ENCODE results near the gene TMEM201. TPM values are rescaled to one million over a fixed set of nuclear protein-coding genes. Genes with fewer than 3 reads are reported as not detected.

TMEM201 gene
- total and polyA plus RNA-seq, 2 of the 13 experiments (the other 11 are each of a cell fraction or from before 2014, with no cell fraction given): 1.5 to 8.2 TPM

- TF ChIP-seq ZNF3 (CRISPR knock-in tag; IDR thresholded peaks at IDR 0.05) (no peak), ZNF460 (CRISPR knock-in tag; IDR thresholded peaks at IDR 0.05; ENCODE audit: borderline replicate concordance) (no peak), ZSCAN29 (CRISPR knock-in tag; conservative IDR thresholded peaks at IDR 0.05) (no peak), SRSF1 (optimal IDR thresholded peaks at IDR 0.05; ENCODE audit: low read depth, low read length) (no peak), KDM2A (CRISPR knock-in tag; IDR thresholded peaks at IDR 0.05; ENCODE audit: borderline replicate concordance, low read depth) (peak; percentile 64; the same call in 1 of the 2 replicates), ZNF749 (CRISPR knock-in tag; IDR thresholded peaks at IDR 0.05; ENCODE audit: borderline replicate concordance) (no peak), CREM (IDR thresholded peaks at IDR 0.05) (no peak), CREM (CRISPR knock-in tag; IDR thresholded peaks at IDR 0.05) (no peak), ERF (CRISPR knock-in tag; IDR thresholded peaks at IDR 0.05) (no peak), ZNF24 (IDR thresholded peaks at IDR 0.05) (no peak), REL (CRISPR knock-in tag; conservative IDR thresholded peaks at IDR 0.05) (no peak), ZNF639 (CRISPR knock-in tag; conservative IDR thresholded peaks at IDR 0.05) (no peak), CEBPG (CRISPR knock-in tag; IDR thresholded peaks at IDR 0.05) (peak; percentile 54; the same call in 1 of the 2 replicates), MNT (IDR thresholded peaks at IDR 0.05) (no peak), ARNT (IDR thresholded peaks at IDR 0.05) (no peak), FOSL2 (CRISPR knock-in tag; IDR thresholded peaks at IDR 0.05) (no peak), JARID2 (CRISPR knock-in tag; IDR thresholded peaks at IDR 0.05; ENCODE audit: insufficient replicate concordance) (no peak), SP4 (CRISPR knock-in tag; IDR thresholded peaks at IDR 0.05) (no peak), DMTF1 (CRISPR knock-in tag; IDR thresholded peaks at IDR 0.05) (no peak), JDP2 (CRISPR knock-in tag; IDR thresholded peaks at IDR 0.05; ENCODE audit: borderline replicate concordance) (no peak), ZNF253 (CRISPR knock-in tag; IDR thresholded peaks at IDR 0.05; ENCODE audit: borderline replicate concordance) (no peak), AGO2 (optimal IDR thresholded peaks at IDR 0.05; ENCODE audit: low read depth, low read length) (peak; percentile 74), NFKB2 (CRISPR knock-in tag; IDR thresholded peaks at IDR 0.05; ENCODE audit: borderline replicate concordance) (0 out of 2 replicates have a peak, but pooled peaks have one; percentile 34)
- TF ChIP-seq, protein P1, sequence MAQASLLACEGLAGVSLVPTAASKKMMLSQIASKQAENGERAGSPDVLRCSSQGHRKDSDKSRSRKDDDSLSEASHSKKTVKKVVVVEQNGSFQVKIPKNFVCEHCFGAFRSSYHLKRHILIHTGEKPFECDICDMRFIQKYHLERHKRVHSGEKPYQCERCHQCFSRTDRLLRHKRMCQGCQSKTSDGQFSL (CRISPR knock-in tag; IDR thresholded peaks at IDR 0.05): no peak
- TF ChIP-seq, protein P2, sequence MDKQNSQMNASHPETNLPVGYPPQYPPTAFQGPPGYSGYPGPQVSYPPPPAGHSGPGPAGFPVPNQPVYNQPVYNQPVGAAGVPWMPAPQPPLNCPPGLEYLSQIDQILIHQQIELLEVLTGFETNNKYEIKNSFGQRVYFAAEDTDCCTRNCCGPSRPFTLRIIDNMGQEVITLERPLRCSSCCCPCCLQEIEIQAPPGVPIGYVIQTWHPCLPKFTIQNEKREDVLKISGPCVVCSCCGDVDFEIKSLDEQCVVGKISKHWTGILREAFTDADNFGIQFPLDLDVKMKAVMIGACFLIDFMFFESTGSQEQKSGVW (CRISPR knock-in tag; IDR thresholded peaks at IDR 0.05; ENCODE audit: borderline replicate concordance): no peak
Measured at GRCh38 chr1:9615316-9616063, 26.8 kb downstream of the TMEM201 start (continued).
